ENCODE results near the gene SLC12A1.

DNA sequence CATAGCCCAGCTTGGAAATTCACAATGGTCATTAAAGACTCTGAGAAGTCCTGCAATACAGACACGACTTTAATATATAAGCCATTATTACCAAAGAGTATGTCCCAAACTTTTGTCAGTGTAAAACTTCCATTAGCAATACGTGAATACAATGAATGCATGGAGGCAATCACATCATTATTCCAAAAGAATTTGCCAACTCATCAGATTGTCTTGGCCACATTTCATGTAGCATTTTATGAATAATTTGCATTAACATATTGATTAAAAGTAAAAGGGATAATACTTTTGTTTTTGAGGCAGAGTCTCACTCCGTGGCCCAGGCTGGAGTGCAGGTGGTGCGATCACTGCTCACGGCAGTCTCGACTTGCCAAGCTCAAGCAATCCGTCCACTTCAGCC, 117.2 kb downstream of the SLC12A1 start:
- TF ChIP-seq POLR2A (IDR thresholded peaks at IDR 0.05; ENCODE audit: low read length) (no peak), GATA1 (IDR thresholded peaks at IDR 0.05; ENCODE audit: low read depth, low read length) (no peak)

Measured in erythroblast (primary cell).